Kidney (tissue), 14 donors: ENCODE results near the gene NCOA7. TPM values are rescaled to one million over a fixed set of nuclear protein-coding genes. Genes with fewer than 3 reads are reported as not detected.
A peak's percentile ranks its signal among the peaks of the same experiment; 100 is the strongest.

Source experiments
- DNase-seq, 5 donors: peaks; one replicate each; pipeline ENCODE4 v3.0.0-alpha.2; 2013 to 2020
- FAIRE-seq: peaks from 2 replicates; lab custom pipeline; 2012; peaks lifted over from hg19 to GRCh38; lab: Jason Lieb, UNC
- H3K27ac ChIP-seq, 2 donors: one replicate each; pipeline ENCODE4 v1.7.0; 2013; ENCODE audit warnings: low read depth in 2 of 2, low read length in 2 of 2, inconsistent platforms in 1 of 2
- H3K27me3 ChIP-seq: one replicate; pipeline ENCODE4 v1.7.1; 2013; ENCODE audit warnings: low read length, inconsistent platforms; ENCODE audit not compliant: control insufficient read depth, insufficient read depth
- H3K36me3 ChIP-seq, 3 donors: one replicate each; pipeline versions ENCODE4 v1.7.0 to v1.7.1; 2013; ENCODE audit warnings: low read length in 3 of 3, control low read depth in 1 of 3, inconsistent platforms in 1 of 3; ENCODE audit not compliant: insufficient read depth in 3 of 3, control insufficient read depth in 2 of 3
- H3K4me1 ChIP-seq, 3 donors: one replicate each; pipeline versions ENCODE4 v1.7.0 to v1.7.1; 2013; ENCODE audit warnings: low read length in 3 of 3, inconsistent platforms in 1 of 3, low read depth in 1 of 3; ENCODE audit not compliant: control insufficient read depth in 2 of 3, insufficient read depth in 2 of 3
- H3K4me3 ChIP-seq, 3 donors: one replicate each; pipeline versions ENCODE4 v1.7.0 to v1.8.1; 2013; ENCODE audit warnings: low read length in 3 of 3, control low read depth in 1 of 3, inconsistent platforms in 1 of 3
- H3K9ac ChIP-seq, 3 donors: one replicate each; pipeline versions ENCODE4 v1.7.0 to v1.7.1; 2013; ENCODE audit warnings: low read length in 3 of 3, control low read depth in 1 of 3, inconsistent platforms in 1 of 3
- H3K9me3 ChIP-seq, 3 donors: one replicate each; pipeline versions ENCODE4 v1.7.0 to v1.7.1; 2013; ENCODE audit warnings: low read length in 3 of 3, control low read depth in 1 of 3, inconsistent platforms in 1 of 3; ENCODE audit not compliant: control insufficient read depth in 2 of 3, insufficient read depth in 1 of 3
- CTCF ChIP-seq: IDR thresholded peaks from 3 replicates; pipeline ENCODE4 v1.5.1; 2012; ENCODE audit warnings: mild to moderate bottlenecking, moderate library complexity, borderline replicate concordance; ENCODE audit not compliant: insufficient read depth; ENCODE audit errors: extremely low read depth
- intact Hi-C: fragments of 100-400 bp; cut with DNase I; formaldehyde crosslinking; loops from one replicate; pipeline ENCODE4 v1.11.1; 2022
- polyA plus RNA-seq: library from polyadenylated mRNA; stranded (reverse); fragments of 350-450 nt; fragmentation: Illumina TruSeq; extraction: RNeasy Lipid Tissue Mini Kit (QIAGEN cat#74804); gene quantifications from one replicate; pipeline ENCODE4 v1.2.3, GENCODE V29; 2014; ENCODE audit warnings: low read depth, low replicate concordance; ENCODE audit not compliant: insufficient read depth
- total RNA-seq: library from RNA; stranded (reverse); fragmentation: NEBNext Ultra II Directional; extraction: Animal tissue kit (Norgen Biotek cat#: 25700); gene quantifications from one replicate; pipeline ENCODE4 v1.2.1, GENCODE V29; 2021
- donor health status: control.
- donor health status: control.
- donor health status: control.
- donor health status: control.
- donor health status: control.
- donor health status: DM: yes; HTN: yes; CAD: no.
- donor health status: Normal renal cell carcinoma (clear cell type).

The NCOA7 gene
- total and polyA plus RNA-seq, 2 donors from 2014 or later: 21.0 to 135 TPM

GRCh38 chr6:125742464-125743120 is 48.2 kb upstream of the NCOA7 start:
- intact Hi-C loops: no loop called here
- no peak for DNase-seq
- no peaks in the 10 kb centered on the region for H3K36me3 ChIP-seq
- H3K4me3 ChIP-seq: peak overlapping the region in 2 of 3 donors; percentile 25 to 40
- no peaks in the 10 kb centered on the region for H3K4me1 ChIP-seq
- no peak overlapping the region for H3K9ac ChIP-seq
- no peaks in the 10 kb centered on the region for H3K9me3 ChIP-seq
- peaks cover 14% of the 10 kb centered on the region for H3K27me3 ChIP-seq
- TF ChIP-seq CTCF: no peak
- no peak for FAIRE-seq
- no peak overlapping the region for H3K27ac ChIP-seq

GRCh38 chr6:125743604-125744003 is 47.2 kb upstream of the NCOA7 start:
- Histone ChIP-seq H3K36me3 (no peaks in the 10 kb centered on the region), H3K27me3 (peaks cover 14% of the 10 kb centered on the region), H3K27ac (no peak overlapping the region), H3K4me3 (no peak overlapping the region), H3K4me1 (no peaks in the 10 kb centered on the region), H3K9ac (no peak overlapping the region), H3K9me3 (no peaks in the 10 kb centered on the region)
- TF ChIP-seq CTCF: no peak
- intact Hi-C loops: no loop called here
- FAIRE-seq: no peak
- DNase-seq: no peak

- Histone ChIP-seq H3K4me1 (peaks cover 0 to 2% (median 0%) of the 10 kb centered on the region in 3 donors), H3K9ac (no peak overlapping the region), H3K27ac (peak overlapping the region; percentile 10 to 52), H3K4me3 (peak overlapping the region in 1 of 3 donors; percentile 91), H3K9me3 (no peaks in the 10 kb centered on the region), H3K36me3 (no peaks in the 10 kb centered on the region), H3K27me3 (peaks cover 18% of the 10 kb centered on the region)
- DNase-seq: peak in 4 of 5 donors; percentile 29 to 48 (median 44)
- no peak for TF ChIP-seq CTCF
- no peak for FAIRE-seq
- intact Hi-C loops: no loop called here
Measured at GRCh38 chr6:125745281-125746018, 45.3 kb upstream of the NCOA7 start.
